ENCODE measurements around the gene ARSK.
A peak's percentile ranks its signal among the peaks of the same experiment; 100 is the strongest.

The ARSK gene

GRCh38 chr5:95627971-95628810 is 73.3 kb downstream of the ARSK start:
- no peak overlapping the region for H4K8ac ChIP-seq (ENCODE audit: low read depth, low read length)
- H3K4me2 ChIP-seq (ENCODE audit: low read length) = no peak overlapping the region
- H4K12ac ChIP-seq (ENCODE audit: low read depth, low read length) = no peak overlapping the region
- no peak overlapping the region for H2AFZ ChIP-seq (ENCODE audit: insufficient read depth, low read length, poor library complexity)
- H2BK5ac ChIP-seq (ENCODE audit: low read depth, low read length, poor library complexity) = no peak overlapping the region
- no peaks in the 10 kb centered on the region for H3K79me1 ChIP-seq (ENCODE audit: low read length)
- no peak overlapping the region for H3K9ac ChIP-seq (ENCODE audit: low read length)
- peaks cover 2% of the 10 kb centered on the region for H3K9me3 ChIP-seq (ENCODE audit: insufficient read depth, low read depth, low read length)
- no peaks in the 10 kb centered on the region for H3K36me3 ChIP-seq (ENCODE audit: control insufficient read depth in 1 of 2, insufficient read depth in 2 of 2, low read length in 2 of 2)
- no peak overlapping the region for H3K4me3 ChIP-seq (ENCODE audit: low read depth, low read length)
- H3K23ac ChIP-seq (ENCODE audit: low read length) = no peak overlapping the region
- no peak overlapping the region for H2BK120ac ChIP-seq (ENCODE audit: insufficient read depth, low read length, poor library complexity)
- no peak overlapping the region for H4K91ac ChIP-seq (ENCODE audit: low read depth, low read length)
- no peak overlapping the region for H3K14ac ChIP-seq (ENCODE audit: low read length)
- H2BK12ac ChIP-seq (ENCODE audit: low read length) = no peak overlapping the region
- no peak overlapping the region for H3K27ac ChIP-seq (ENCODE audit: low read depth, low read length)
- WGBS (ENCODE audit: extremely low coverage, insufficient coverage, insufficient read length) = no CpG with 5 or more reads among the region's 4 CpGs
- H3K27me3 ChIP-seq (ENCODE audit: insufficient read depth, low read length) = peaks cover 1% of the 10 kb centered on the region
- no peak overlapping the region for H2AK5ac ChIP-seq (ENCODE audit: low read length)
- no peak overlapping the region for H3K4ac ChIP-seq (ENCODE audit: low read depth, low read length)
- H3K79me2 ChIP-seq (ENCODE audit: control insufficient read depth, insufficient read depth, low read length, poor library complexity) = no peaks in the 10 kb centered on the region
- H3K18ac ChIP-seq (ENCODE audit: low read length) = no peak overlapping the region
- no peaks in the 10 kb centered on the region for H3K4me1 ChIP-seq (ENCODE audit: control insufficient read depth in 1 of 2, insufficient read depth in 2 of 2, low read length in 2 of 2)
- DNase-seq = no peak

GRCh38 chr5:95628933-95629332 is 74.0 kb downstream of the ARSK start:
- H3K4ac ChIP-seq (ENCODE audit: low read depth, low read length) = no peak overlapping the region
- no peak overlapping the region for H3K27ac ChIP-seq (ENCODE audit: low read depth, low read length)
- no peak overlapping the region for H2AK5ac ChIP-seq (ENCODE audit: low read length)
- no peak overlapping the region for H4K8ac ChIP-seq (ENCODE audit: low read depth, low read length)
- peak in 1 of 2 donors; percentile 33 for DNase-seq
- no peak overlapping the region for H2AFZ ChIP-seq (ENCODE audit: insufficient read depth, low read length, poor library complexity)
- no peaks in the 10 kb centered on the region for H3K79me2 ChIP-seq (ENCODE audit: control insufficient read depth, insufficient read depth, low read length, poor library complexity)
- H2BK5ac ChIP-seq (ENCODE audit: low read depth, low read length, poor library complexity) = no peak overlapping the region
- no peak overlapping the region for H3K14ac ChIP-seq (ENCODE audit: low read length)
- H3K4me3 ChIP-seq (ENCODE audit: low read depth, low read length) = no peak overlapping the region
- no peak overlapping the region for H4K91ac ChIP-seq (ENCODE audit: low read depth, low read length)
- no peaks in the 10 kb centered on the region for H3K4me1 ChIP-seq (ENCODE audit: control insufficient read depth in 1 of 2, insufficient read depth in 2 of 2, low read length in 2 of 2)
- no peaks in the 10 kb centered on the region for H3K36me3 ChIP-seq (ENCODE audit: control insufficient read depth in 1 of 2, insufficient read depth in 2 of 2, low read length in 2 of 2)
- H4K12ac ChIP-seq (ENCODE audit: low read depth, low read length) = no peak overlapping the region
- no peak overlapping the region for H2BK120ac ChIP-seq (ENCODE audit: insufficient read depth, low read length, poor library complexity)
- no peaks in the 10 kb centered on the region for H3K79me1 ChIP-seq (ENCODE audit: low read length)
- no CpG with 5 or more reads among the region's 1 CpG for WGBS (ENCODE audit: extremely low coverage, insufficient coverage, insufficient read length)
- no peak overlapping the region for H2BK12ac ChIP-seq (ENCODE audit: low read length)
- peaks cover 2% of the 10 kb centered on the region for H3K9me3 ChIP-seq (ENCODE audit: insufficient read depth, low read depth, low read length)
- no peak overlapping the region for H3K4me2 ChIP-seq (ENCODE audit: low read length)
- H3K23ac ChIP-seq (ENCODE audit: low read length) = no peak overlapping the region
- H3K9ac ChIP-seq (ENCODE audit: low read length) = no peak overlapping the region
- no peak overlapping the region for H3K18ac ChIP-seq (ENCODE audit: low read length)
- H3K27me3 ChIP-seq (ENCODE audit: insufficient read depth, low read length) = no peaks in the 10 kb centered on the region

- no peak overlapping the region for H3K4me3 ChIP-seq (ENCODE audit: low read depth, low read length)
- H3K9ac ChIP-seq (ENCODE audit: low read length) = no peak overlapping the region
- H3K36me3 ChIP-seq (ENCODE audit: control insufficient read depth in 1 of 2, insufficient read depth in 2 of 2, low read length in 2 of 2) = no peaks in the 10 kb centered on the region
- no peak overlapping the region for H2BK12ac ChIP-seq (ENCODE audit: low read length)
- H3K18ac ChIP-seq (ENCODE audit: low read length) = no peak overlapping the region
- no peak overlapping the region for H4K8ac ChIP-seq (ENCODE audit: low read depth, low read length)
- no peak overlapping the region for H2BK5ac ChIP-seq (ENCODE audit: low read depth, low read length, poor library complexity)
- WGBS (ENCODE audit: extremely low coverage, insufficient coverage, insufficient read length) = no CpG with 5 or more reads among the region's 5 CpGs
- no peak overlapping the region for H3K27ac ChIP-seq (ENCODE audit: low read depth, low read length)
- H3K27me3 ChIP-seq (ENCODE audit: insufficient read depth, low read length) = no peaks in the 10 kb centered on the region
- no peak overlapping the region for H3K23ac ChIP-seq (ENCODE audit: low read length)
- H2AK5ac ChIP-seq (ENCODE audit: low read length) = no peak overlapping the region
- peaks cover 2% of the 10 kb centered on the region for H3K9me3 ChIP-seq (ENCODE audit: insufficient read depth, low read depth, low read length)
- no peak for DNase-seq
- no peak overlapping the region for H3K4me2 ChIP-seq (ENCODE audit: low read length)
- no peak overlapping the region for H3K4ac ChIP-seq (ENCODE audit: low read depth, low read length)
- H2AFZ ChIP-seq (ENCODE audit: insufficient read depth, low read length, poor library complexity) = no peak overlapping the region
- H4K12ac ChIP-seq (ENCODE audit: low read depth, low read length) = no peak overlapping the region
- no peak overlapping the region for H4K91ac ChIP-seq (ENCODE audit: low read depth, low read length)
- H3K79me1 ChIP-seq (ENCODE audit: low read length) = no peaks in the 10 kb centered on the region
- H3K14ac ChIP-seq (ENCODE audit: low read length) = no peak overlapping the region
- H3K4me1 ChIP-seq (ENCODE audit: control insufficient read depth in 1 of 2, insufficient read depth in 2 of 2, low read length in 2 of 2) = no peaks in the 10 kb centered on the region
- no peak overlapping the region for H2BK120ac ChIP-seq (ENCODE audit: insufficient read depth, low read length, poor library complexity)
- H3K79me2 ChIP-seq (ENCODE audit: control insufficient read depth, insufficient read depth, low read length, poor library complexity) = no peaks in the 10 kb centered on the region
Measured at GRCh38 chr5:95630394-95630917, 75.6 kb downstream of the ARSK start.

- Histone ChIP-seq H3K27me3 (ENCODE audit: insufficient read depth, low read length) (no peaks in the 10 kb centered on the region), H3K9ac (ENCODE audit: low read length) (no peak overlapping the region), H3K4ac (ENCODE audit: low read depth, low read length) (no peak overlapping the region), H3K14ac (ENCODE audit: low read length) (no peak overlapping the region), H3K79me2 (ENCODE audit: control insufficient read depth, insufficient read depth, low read length, poor library complexity) (no peaks in the 10 kb centered on the region), H3K9me3 (ENCODE audit: insufficient read depth, low read depth, low read length) (peaks cover 2% of the 10 kb centered on the region), H2AFZ (ENCODE audit: insufficient read depth, low read length, poor library complexity) (no peak overlapping the region), H3K27ac (ENCODE audit: low read depth, low read length) (no peak overlapping the region), H4K12ac (ENCODE audit: low read depth, low read length) (no peak overlapping the region), H2BK12ac (ENCODE audit: low read length) (no peak overlapping the region), H3K36me3 (ENCODE audit: control insufficient read depth in 1 of 2, insufficient read depth in 2 of 2, low read length in 2 of 2) (no peaks in the 10 kb centered on the region), H2AK5ac (ENCODE audit: low read length) (no peak overlapping the region), H2BK120ac (ENCODE audit: insufficient read depth, low read length, poor library complexity) (no peak overlapping the region), H3K4me3 (ENCODE audit: low read depth, low read length) (no peak overlapping the region), H4K91ac (ENCODE audit: low read depth, low read length) (no peak overlapping the region), H3K23ac (ENCODE audit: low read length) (no peak overlapping the region), H3K18ac (ENCODE audit: low read length) (no peak overlapping the region), H4K8ac (ENCODE audit: low read depth, low read length) (no peak overlapping the region), H3K4me1 (ENCODE audit: control insufficient read depth in 1 of 2, insufficient read depth in 2 of 2, low read length in 2 of 2) (no peaks in the 10 kb centered on the region), H3K4me2 (ENCODE audit: low read length) (no peak overlapping the region), H2BK5ac (ENCODE audit: low read depth, low read length, poor library complexity) (no peak overlapping the region), H3K79me1 (ENCODE audit: low read length) (no peaks in the 10 kb centered on the region)
- WGBS (ENCODE audit: extremely low coverage, insufficient coverage, insufficient read length) = no CpG with 5 or more reads among the region's 2 CpGs
- peak in 1 of 2 donors; percentile 34 for DNase-seq
Measured at GRCh38 chr5:95631255-95631958, 76.5 kb downstream of the ARSK start.
